ENCODE data around the gene SNUPN.
"Not testable (repeated sequence)": the region's sequence is repeated elsewhere in the genome, so short reads cannot be mapped to it uniquely, and the experiment has no call there.

DNA sequence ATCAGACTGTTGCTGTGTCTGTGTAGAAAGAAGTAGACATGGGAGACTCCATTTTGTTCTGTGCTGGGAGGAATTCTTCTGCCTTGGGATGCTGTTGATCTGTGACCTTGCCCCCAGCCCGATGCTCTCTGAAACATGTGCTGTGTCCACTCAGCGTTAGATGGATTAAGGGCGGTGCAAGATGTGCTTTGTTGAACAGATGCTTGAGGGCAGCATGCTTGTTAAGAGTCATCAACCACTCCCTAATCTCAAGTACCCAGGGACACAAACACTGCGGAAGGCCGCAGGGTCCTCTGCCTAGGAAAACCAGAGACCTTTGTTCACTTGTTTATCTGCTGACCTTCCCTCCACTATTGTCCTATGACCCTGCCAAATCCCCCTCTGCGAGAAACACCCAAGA, 66.2 kb downstream of the SNUPN start:
- TF ChIP-seq SP1 (IDR thresholded peaks at IDR 0.05); HDGF (IDR thresholded peaks at IDR 0.05; ENCODE audit: borderline replicate concordance); SUZ12 (IDR thresholded peaks at IDR 0.05); TARDBP (IDR thresholded peaks at IDR 0.05); BHLHE40 (IDR thresholded peaks at IDR 0.05; ENCODE audit: borderline replicate concordance); ELF4 (IDR thresholded peaks at IDR 0.05); NFRKB (IDR thresholded peaks at IDR 0.05); FOXM1 (IDR thresholded peaks at IDR 0.05; ENCODE audit: borderline replicate concordance); ARNT (IDR thresholded peaks at IDR 0.05): not testable (repeated sequence)
